ENCODE results near the gene LY6G6C. TPM values are rescaled to one million over a fixed set of nuclear protein-coding genes. Genes with fewer than 3 reads are reported as not detected.

The LY6G6C gene, protein sequence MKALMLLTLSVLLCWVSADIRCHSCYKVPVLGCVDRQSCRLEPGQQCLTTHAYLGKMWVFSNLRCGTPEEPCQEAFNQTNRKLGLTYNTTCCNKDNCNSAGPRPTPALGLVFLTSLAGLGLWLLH
- not detected in 2 replicates for total RNA-seq (2013; cell fraction: nucleolus; rRNA removed)
- total RNA-seq (2014; rRNA removed) (not detected in 2 replicates), total RNA-seq (2014; rRNA removed; fragmentation: Illumina TruSeq; extraction: Trizol) (not detected in 2 replicates), total RNA-seq (2021) (not detected in 2 replicates), polyA plus RNA-seq (2011; rRNA removed) (not detected in 2 replicates), polyA plus RNA-seq (2014; fragmentation: Illumina TruSeq; extraction: Trizol) (not detected in 2 replicates), polyA plus RNA-seq (2014; fragmentation: Nextera tagmentation; extraction: Ambion mirVana) (not detected), polyA plus RNA-seq (2014; rRNA removed) (not detected in 2 replicates), polyA plus RNA-seq (2016; fragmentation: Nextera tagmentation; extraction: Ambion mirVana) (not detected), polyA minus RNA-seq (2011; rRNA and poly(A)+ RNA removed) (0.21 TPM in 1 of 2 replicates, not detected in the other), Bru-seq, nascent RNA (percentile 19 among the genes with signal in this experiment), BruChase-seq, experiment 1, labeled RNA remaining after a 6-hour chase (percentile 40 among the genes with signal in this experiment), BruChase-seq, experiment 2, labeled RNA remaining after a 2-hour chase (percentile 25 among the genes with signal in this experiment)
- polyA plus RNA-seq (2011; ENCODE audit: low read depth) = not detected
- polyA plus RNA-seq (2011; cell fraction: cytosol; rRNA removed) = 0.10 TPM in 1 of 2 replicates, not detected in the other
- polyA plus RNA-seq (2011; cell fraction: nucleus; rRNA removed) = 0.16 and 0.45 TPM in 2 replicates
- polyA plus RNA-seq (2012) = not detected in 2 replicates
- not detected in 2 replicates for polyA minus RNA-seq (2011; cell fraction: cytosol; rRNA and poly(A)+ RNA removed)
- polyA minus RNA-seq (2011; cell fraction: nucleus; rRNA and poly(A)+ RNA removed) = not detected in 2 replicates
- long read RNA-seq, experiment 1 = 0 reads
- long read RNA-seq, experiment 2 = 0 reads

GRCh38 chr6:31721351-31722020, at the start of gene LY6G6C:
TSS of gene LY6G6C (minus strand) at chr6:31721746. CDS start at chr6:31721679, 67 bp downstream.
- TF ChIP-seq JUNB (IDR thresholded peaks at IDR 0.05) = no peak
- TF ChIP-seq TARDBP (IDR thresholded peaks at IDR 0.05; ENCODE audit: borderline replicate concordance) = no peak
- TF ChIP-seq FOXK2 (IDR thresholded peaks at IDR 0.05) = no peak
- TF ChIP-seq TBL1XR1 (IDR thresholded peaks at IDR 0.05; ENCODE audit: low read depth, low read length) = no peak
- TF ChIP-seq MXI1 (IDR thresholded peaks at IDR 0.05; ENCODE audit: low read depth, low read length) = no peak
- TF ChIP-seq KAT2A (conservative IDR thresholded peaks at IDR 0.05; ENCODE audit: control insufficient read depth, low read depth, low read length) = no peak
- TF ChIP-seq NR2F1 (conservative IDR thresholded peaks at IDR 0.05) = no peak
- TF ChIP-seq, protein P1, sequence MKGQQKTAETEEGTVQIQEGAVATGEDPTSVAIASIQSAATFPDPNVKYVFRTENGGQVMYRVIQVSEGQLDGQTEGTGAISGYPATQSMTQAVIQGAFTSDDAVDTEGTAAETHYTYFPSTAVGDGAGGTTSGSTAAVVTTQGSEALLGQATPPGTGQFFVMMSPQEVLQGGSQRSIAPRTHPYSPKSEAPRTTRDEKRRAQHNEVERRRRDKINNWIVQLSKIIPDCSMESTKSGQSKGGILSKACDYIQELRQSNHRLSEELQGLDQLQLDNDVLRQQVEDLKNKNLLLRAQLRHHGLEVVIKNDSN (IDR thresholded peaks at IDR 0.05; ENCODE audit: borderline replicate concordance, extremely low read length, insufficient read depth, low read depth, low read length) = no peak
- TF ChIP-seq SREBF2 (IDR thresholded peaks at IDR 0.05; ENCODE audit: low read length) = no peak
- TF ChIP-seq SIX5 (IDR thresholded peaks at IDR 0.05; ENCODE audit: low read depth, low read length, severe bottlenecking) = no peak
- no peak for TF ChIP-seq ZNF24 (IDR thresholded peaks at IDR 0.05)
- TF ChIP-seq ZNF384 (IDR thresholded peaks at IDR 0.05; ENCODE audit: borderline replicate concordance, low read depth, low read length) = no peak
- ChIA-PET CTCF (interaction anchor here (1.7 kb wide), 1 partner anchor 40 kb away, joined by 6 read pairs; no protein-coding TSS in a partner anchor), POLR2A (interaction anchor here (1.3 kb wide), 1 partner anchor 9 kb away, joined by 3 read pairs; no protein-coding TSS in a partner anchor), SMC1A (ENCODE audit: uncharacterized antibody, unreplicated experiment) (no interaction called here), RAD21 (ENCODE audit: unreplicated experiment) (interaction anchor here (1.2 kb wide), 1 partner anchor 36 kb away, joined by 3 read pairs; no protein-coding TSS in a partner anchor)
- FAIRE-seq (no peak), DNase-seq (ENCODE audit: low read depth, low spot score) (no peak), ATAC-seq (no peak)
- Histone ChIP-seq H3K9me3 (replicated peaks; ENCODE audit: control insufficient read depth, insufficient read depth, low read length) (no peaks in the 10 kb centered on the region), H3K4me2 (ENCODE audit: control insufficient read depth, insufficient read depth) (no peak within 1 kb of the TSS), H3K27me3 (replicated peaks in 1 of 2; ENCODE audit: control insufficient read depth in 2 of 2, insufficient read depth in 2 of 2, low read length in 1 of 2) (no peaks in the 10 kb centered on the region; a peak in 1 of 4 replicates), H2AFZ (ENCODE audit: control insufficient read depth, low read depth, low read length) (no peak within 1 kb of the TSS), H3K4me1 (ENCODE audit: control insufficient read depth, insufficient read depth, low read length) (no peaks in the 10 kb centered on the region), H4K20me1 (ENCODE audit: control insufficient read depth, insufficient read depth) (no peaks in the 10 kb centered on the region), H3K9ac (ENCODE audit: control insufficient read depth, insufficient read depth, low read length) (no peak within 1 kb of the TSS), H3K27ac (ENCODE audit: control insufficient read depth, insufficient read depth) (no peak within 1 kb of the TSS), H3K36me3 (ENCODE audit: control insufficient read depth in 2 of 2, insufficient read depth in 2 of 2, low read length in 1 of 2) (no peaks in the 10 kb centered on the region), H3K79me2 (ENCODE audit: control insufficient read depth, insufficient read depth, low read length) (no peaks in the 10 kb centered on the region), H3K4me3 (no peak within 1 kb of the TSS)
- in situ Hi-C loops (cut with MboI) (no loop called here), intact Hi-C loops (cut with micrococcal nuclease; ENCODE audit: unreplicated experiment) (no loop called here)
- WGBS (ENCODE audit: insufficient coverage, insufficient replicate concordance, low lambda C conversion rate, missing lambda C conversion rate) = 25% methylated on average over 4 of the region's 4 CpGs
- BruUV-seq (replicated peaks) = no TSS peak

All from GM12878 (cell line).